Measurements from ENCODE around the gene COMMD1. TPM values are rescaled to one million over a fixed set of nuclear protein-coding genes. Genes with fewer than 3 reads are reported as not detected.

COMMD1 gene
- total RNA-seq, 2 experiments from 2014 or later: 21.5 to 23.9 TPM

DNA sequence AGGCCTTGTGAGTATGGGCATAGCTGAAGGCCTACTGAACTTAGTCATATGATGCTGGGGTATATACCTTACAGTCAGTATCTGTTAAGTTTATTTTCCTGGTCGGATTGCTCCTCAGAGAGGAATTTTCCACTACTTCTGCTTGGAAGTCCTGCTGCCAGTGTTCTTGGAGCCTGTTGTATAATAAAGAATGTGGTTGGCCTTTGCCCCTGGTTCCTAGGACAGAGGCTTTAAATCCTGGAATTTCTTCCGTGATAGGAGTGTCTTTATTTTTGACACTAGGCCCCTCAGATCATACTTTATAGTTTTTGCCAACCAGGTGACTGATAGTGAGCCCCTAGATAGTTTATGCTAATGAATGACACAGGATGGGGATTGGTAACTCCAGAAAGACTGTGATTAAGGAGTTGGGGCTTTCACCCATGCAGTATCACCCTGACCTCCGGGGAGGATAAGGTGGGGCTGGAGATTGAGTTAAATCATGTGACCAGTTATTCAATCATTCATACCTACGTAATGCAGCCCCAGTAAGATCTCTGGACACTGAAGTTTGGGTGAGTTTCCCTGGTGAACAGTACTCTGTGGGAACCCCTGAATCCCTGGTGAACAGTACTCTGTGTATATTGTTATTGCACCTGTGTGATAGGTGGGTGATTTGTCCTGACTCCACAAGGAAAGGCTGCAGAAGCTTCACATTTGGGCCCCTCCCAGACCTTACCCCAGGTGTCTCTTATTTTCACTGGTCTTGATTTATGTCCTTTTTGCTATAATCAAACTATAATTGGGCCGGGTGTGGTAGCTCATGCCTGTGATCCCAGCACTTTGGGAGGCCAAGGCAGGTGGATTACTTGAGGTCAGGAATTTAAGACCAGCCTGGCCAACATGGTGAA lies 56.9 kb downstream of the COMMD1 start:
- Mint-ChIP-seq H3K4me3 (no peak overlapping the region), H3K4me1 (peaks cover 9% of the 10 kb centered on the region), H3K27ac (no peak overlapping the region), H3K27me3 (no peaks in the 10 kb centered on the region), H3K9me3 (no peaks in the 10 kb centered on the region), H3K36me3 (peaks cover 3% of the 10 kb centered on the region)
- ATAC-seq (ENCODE audit: low read depth) (no peak), DNase-seq (no peak)
- POLR2A ChIA-PET: no interaction called here

DNA sequence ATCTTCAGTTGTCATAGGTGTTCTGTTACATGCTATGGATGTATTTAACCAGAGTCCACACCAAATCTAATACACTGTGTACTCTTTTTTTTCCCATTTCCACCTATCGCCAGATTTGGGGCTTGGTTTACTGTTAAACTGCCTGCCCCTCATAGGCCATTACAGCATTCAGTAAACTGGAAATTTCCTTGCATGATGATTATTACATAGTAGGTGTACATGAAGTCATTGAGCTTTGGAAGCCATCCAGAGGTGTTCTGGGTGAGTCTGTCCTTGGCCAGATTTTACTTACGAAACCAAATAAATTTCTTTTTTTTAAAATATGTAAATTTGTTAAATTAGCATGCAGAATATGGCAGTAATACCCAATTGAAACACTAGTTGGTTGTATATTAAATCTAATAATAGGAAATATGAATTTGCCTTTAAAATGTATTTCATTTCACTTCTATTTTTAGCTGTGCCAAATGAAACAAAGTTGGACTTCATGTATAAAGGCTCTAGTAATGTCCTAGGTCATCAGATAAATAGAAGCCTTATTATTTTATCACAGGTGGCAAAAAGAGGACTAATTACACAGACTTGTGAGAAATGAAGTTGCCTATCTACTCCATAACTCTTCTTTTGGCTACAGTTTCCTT lies 60.7 kb downstream of the COMMD1 start:
- Mint-ChIP-seq H3K27ac (no peak overlapping the region), H3K4me1 (no peaks in the 10 kb centered on the region), H3K36me3 (no peaks in the 10 kb centered on the region), H3K27me3 (no peaks in the 10 kb centered on the region), H3K4me3 (no peak overlapping the region), H3K9me3 (no peaks in the 10 kb centered on the region)
- ATAC-seq (ENCODE audit: low read depth) (no peak), DNase-seq (no peak)
- POLR2A ChIA-PET: no interaction called here

DNA sequence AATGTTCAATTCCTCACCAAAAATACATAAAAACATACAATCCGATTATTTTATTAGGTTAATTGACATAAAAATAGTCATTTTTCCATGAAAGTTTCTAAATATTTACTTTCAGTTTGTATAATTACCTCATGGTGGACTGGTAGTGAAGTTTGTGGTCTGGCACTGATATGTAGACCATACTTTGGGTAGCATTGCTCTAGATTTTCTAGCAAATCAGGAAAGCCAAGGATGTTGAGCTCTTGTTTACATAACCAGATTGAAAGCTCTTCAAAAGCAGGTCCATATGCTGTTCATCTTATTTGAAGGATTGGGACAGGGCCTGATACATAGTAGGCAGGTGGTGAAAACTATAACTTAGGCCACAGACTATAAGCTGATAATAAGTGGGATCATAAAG lies 61.8 kb downstream of the COMMD1 start:
- no peaks in the 10 kb centered on the region for H3K4me1 Mint-ChIP-seq
- H3K4me3 Mint-ChIP-seq: no peak overlapping the region
- POLR2A ChIA-PET: no interaction called here
- H3K27me3 Mint-ChIP-seq: no peaks in the 10 kb centered on the region
- ATAC-seq (ENCODE audit: low read depth) (no peak), DNase-seq (no peak)
- no peaks in the 10 kb centered on the region for H3K9me3 Mint-ChIP-seq
- H3K27ac Mint-ChIP-seq: no peak overlapping the region
- no peaks in the 10 kb centered on the region for H3K36me3 Mint-ChIP-seq

DNA sequence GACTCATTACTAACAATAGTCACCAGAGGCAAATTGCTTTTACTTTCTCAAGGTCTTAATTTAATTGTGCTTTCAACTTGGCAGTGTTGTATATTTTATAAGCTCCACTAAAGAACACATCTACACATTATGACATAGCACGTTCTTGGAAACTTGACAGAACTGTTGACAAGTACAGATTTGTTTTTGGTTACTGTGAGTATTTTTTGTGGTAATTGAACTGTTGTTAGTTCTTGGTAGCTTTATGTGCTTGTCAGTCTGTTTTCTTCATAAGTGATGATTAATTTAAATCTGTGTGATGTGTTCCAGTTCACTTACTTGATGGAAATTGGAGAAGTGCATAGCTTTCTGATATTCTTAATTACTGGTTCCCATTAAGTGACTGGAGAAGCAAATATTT lies 63.9 kb downstream of the COMMD1 start:
- Mint-ChIP-seq H3K27ac (no peak overlapping the region), H3K27me3 (no peaks in the 10 kb centered on the region), H3K36me3 (no peaks in the 10 kb centered on the region), H3K9me3 (no peaks in the 10 kb centered on the region), H3K4me3 (no peak overlapping the region), H3K4me1 (no peaks in the 10 kb centered on the region)
- POLR2A ChIA-PET: no interaction called here
- DNase-seq (no peak), ATAC-seq (ENCODE audit: low read depth) (no peak)

DNA sequence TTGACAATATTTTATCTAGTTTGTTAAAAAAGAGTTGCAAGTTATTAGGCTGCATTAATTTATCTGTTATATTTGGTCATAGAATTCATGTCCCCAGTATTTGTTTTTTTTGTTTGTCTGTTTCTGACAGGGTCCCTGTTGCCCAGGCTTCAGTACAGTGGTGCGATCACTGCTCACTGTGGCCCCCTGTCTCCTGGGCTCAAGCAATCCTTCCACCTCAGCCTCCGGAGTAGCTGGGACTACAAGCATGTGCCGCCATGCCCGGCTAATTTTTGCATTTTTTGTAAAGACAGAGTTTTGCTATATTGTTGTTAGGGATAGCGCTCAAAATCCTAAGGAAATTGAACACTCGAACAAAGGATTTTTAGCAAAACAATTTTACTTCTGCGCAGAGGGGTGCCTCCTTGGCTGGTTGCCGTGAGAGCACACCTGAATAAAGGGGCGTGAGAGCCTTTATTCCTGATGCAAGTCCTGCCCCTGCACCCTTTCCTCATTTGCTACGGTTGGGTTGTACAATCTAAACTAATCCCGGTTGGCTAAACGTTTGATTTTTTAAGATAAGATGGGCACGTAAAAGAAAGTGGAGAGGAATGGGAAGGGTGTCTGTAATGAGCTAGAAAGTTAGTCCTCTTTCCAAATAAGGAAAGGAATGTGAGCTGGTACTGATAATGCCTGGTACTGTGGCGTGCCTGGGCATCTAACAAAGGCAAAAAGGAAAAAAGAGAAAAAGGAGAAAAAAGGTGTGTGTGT lies 65.5 kb downstream of the COMMD1 start:
- POLR2A ChIA-PET: no interaction called here
- DNase-seq (no peak), ATAC-seq (ENCODE audit: low read depth) (no peak)
- Mint-ChIP-seq H3K36me3 (no peaks in the 10 kb centered on the region), H3K4me1 (no peaks in the 10 kb centered on the region), H3K4me3 (no peak overlapping the region), H3K9me3 (no peaks in the 10 kb centered on the region), H3K27me3 (no peaks in the 10 kb centered on the region), H3K27ac (no peak overlapping the region)

DNA sequence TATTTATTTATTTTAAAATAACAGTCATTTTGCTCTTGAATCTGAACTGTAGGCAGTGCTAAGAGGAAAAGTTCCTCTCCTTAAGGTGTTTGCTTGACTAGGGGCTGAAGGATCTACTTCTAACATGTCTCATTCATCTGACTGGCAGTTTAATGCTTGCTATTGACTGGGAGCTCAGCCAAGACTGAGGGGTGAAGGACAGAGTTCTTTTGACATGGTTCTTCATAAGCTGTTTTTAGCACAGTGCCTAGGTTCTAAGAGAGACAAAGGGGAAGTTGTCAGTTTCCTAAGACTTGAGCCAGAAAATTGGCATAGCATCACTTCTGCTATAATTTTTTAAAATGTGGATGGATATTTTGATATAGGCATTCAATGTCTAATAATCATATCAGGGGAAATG lies 73.0 kb downstream of the COMMD1 start:
- POLR2A ChIA-PET: no interaction called here
- Mint-ChIP-seq H3K27me3 (no peaks in the 10 kb centered on the region), H3K36me3 (peaks cover 9% of the 10 kb centered on the region), H3K9me3 (peaks cover 14% of the 10 kb centered on the region), H3K27ac (no peak overlapping the region), H3K4me3 (no peak overlapping the region), H3K4me1 (peaks cover 1% of the 10 kb centered on the region)
- ATAC-seq (ENCODE audit: low read depth) (no peak), DNase-seq (no peak)

DNA sequence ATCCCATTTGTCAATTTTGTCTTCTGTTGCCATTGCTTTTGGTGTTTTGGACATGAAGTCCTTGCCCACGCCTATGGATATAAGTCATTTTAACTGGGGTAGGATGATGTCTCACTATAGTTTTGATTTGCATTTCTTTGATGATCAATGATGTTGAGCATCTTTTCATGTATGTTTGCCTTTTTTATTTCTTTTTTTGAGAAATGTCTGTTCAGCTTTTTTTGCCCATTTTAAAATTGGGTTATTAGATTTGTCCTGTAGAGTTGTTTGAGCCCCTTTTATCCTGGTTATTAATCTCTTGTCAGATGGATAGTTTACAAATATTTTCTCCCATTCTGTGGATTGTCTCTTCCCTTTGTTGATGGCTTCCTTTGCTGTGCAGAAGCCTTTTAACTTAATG lies 75.3 kb downstream of the COMMD1 start:
- ATAC-seq (ENCODE audit: low read depth): no peak
- H3K27ac Mint-ChIP-seq: no peak overlapping the region
- POLR2A ChIA-PET: no interaction called here

DNA sequence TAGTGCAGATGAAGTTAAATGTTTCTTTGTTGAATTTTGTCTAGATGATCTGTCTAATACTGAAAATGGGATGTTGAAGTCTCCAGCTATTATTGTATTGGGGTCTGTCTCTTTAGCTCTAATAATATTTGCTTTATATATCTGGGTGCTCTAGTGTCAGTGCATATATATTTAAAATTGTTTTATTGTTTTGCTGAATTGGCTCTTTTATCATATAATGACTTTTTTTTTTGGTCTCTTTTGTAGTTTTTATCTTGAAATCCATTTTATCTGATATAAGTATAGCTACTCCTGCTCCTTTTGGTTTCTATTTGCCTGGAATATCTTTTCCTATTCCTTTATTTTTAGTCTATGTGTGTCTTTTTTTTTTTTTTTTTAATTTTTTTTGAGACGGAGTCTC lies 79.2 kb downstream of the COMMD1 start:
- H3K27me3 Mint-ChIP-seq: no peaks in the 10 kb centered on the region
- H3K36me3 Mint-ChIP-seq: peaks cover 13% of the 10 kb centered on the region
- ATAC-seq (ENCODE audit: low read depth): no peak
- DNase-seq: no peak
- peaks cover 1% of the 10 kb centered on the region for H3K4me1 Mint-ChIP-seq
- H3K9me3 Mint-ChIP-seq: peaks cover 14% of the 10 kb centered on the region
- no peak overlapping the region for H3K27ac Mint-ChIP-seq
- no peak overlapping the region for H3K4me3 Mint-ChIP-seq
- POLR2A ChIA-PET: no interaction called here

More for the DNA sequence above, 75.3 kb downstream of the COMMD1 start:
- Mint-ChIP-seq H3K9me3 (peaks cover 14% of the 10 kb centered on the region), H3K4me1 (peaks cover 1% of the 10 kb centered on the region), H3K4me3 (no peak overlapping the region), H3K36me3 (peaks cover 9% of the 10 kb centered on the region), H3K27me3 (no peaks in the 10 kb centered on the region)
- DNase-seq: no peak

DNA sequence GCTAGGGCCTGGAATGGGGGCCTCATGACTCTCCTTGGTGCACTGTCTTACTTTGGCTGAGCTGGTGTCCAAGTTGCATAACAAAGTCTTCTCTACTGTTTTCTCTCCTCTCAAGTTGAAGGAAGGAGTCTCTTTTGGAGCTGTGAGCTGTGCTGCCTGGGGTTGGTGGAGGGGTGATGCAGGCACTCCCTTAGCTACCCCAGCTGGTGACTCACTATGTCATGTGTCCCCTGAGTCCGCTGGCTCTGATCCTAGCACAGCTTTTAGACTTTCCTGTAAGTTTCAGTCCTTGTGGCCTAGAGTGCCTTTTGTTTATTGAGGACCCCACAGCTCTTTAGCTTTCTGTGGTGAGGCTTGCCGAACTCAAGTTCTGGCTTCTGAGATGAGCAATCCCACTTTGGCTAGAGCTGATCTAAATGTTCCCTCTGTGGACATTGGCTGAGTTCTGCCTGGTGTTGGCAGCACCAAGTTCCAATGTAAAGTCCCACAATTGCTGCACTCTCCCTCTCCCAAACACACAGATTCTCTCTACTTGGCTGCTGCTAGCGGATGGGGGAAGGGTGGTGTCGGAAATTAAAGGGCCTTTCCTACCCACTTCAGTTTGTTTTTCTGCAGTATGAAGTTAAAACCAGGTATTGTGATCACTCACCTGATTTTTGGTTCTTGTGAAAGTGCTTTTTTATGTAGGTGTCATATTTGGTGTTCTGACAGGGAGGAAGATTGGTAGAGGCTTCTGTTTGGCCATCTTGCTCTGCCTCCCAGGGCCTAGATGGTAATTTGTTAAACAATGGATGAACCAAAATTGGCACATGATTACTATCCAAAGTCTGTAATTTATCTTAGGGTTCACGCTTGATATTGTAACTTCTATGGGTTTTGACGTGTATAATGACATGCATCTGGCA lies 83.2 kb downstream of the COMMD1 start:
- Mint-ChIP-seq H3K27me3 (no peaks in the 10 kb centered on the region), H3K4me3 (no peak overlapping the region), H3K4me1 (peaks cover 3% of the 10 kb centered on the region), H3K27ac (peak overlapping the region; percentile 59), H3K36me3 (peaks cover 4% of the 10 kb centered on the region), H3K9me3 (no peaks in the 10 kb centered on the region)
- DNase-seq (no peak), ATAC-seq (ENCODE audit: low read depth) (no peak)
- POLR2A ChIA-PET: no interaction called here

DNA sequence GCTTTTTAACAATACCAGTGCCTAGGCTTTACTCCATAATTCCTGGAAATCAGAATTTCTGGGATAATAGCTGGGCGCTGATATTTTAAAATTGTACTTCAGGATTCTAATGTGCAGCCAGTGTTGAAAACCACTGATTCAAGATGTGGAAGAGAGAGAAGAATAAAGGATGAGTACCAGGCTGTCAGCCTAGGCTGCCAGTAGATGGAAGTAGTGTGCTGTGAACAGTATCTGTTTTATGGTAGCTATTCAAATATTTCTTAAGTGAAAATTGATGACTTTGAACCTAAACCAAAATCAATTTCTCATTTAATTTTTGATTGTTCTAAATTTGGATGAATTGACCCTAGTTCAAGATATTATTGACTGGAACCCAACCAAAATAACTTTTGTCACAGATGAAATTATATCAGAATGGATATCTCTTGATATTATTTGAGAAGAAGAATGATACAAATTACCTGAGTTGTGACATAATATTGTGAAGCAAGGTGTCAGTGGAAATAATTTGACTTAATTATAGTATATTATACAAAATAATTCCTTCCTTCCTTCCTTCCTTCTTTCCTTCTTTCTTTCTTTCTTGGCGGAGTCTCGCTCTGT lies 88.0 kb downstream of the COMMD1 start:
- Mint-ChIP-seq H3K36me3 (peaks cover under 1% of the 10 kb centered on the region), H3K4me3 (no peak overlapping the region), H3K27me3 (no peaks in the 10 kb centered on the region), H3K27ac (no peak overlapping the region), H3K9me3 (no peaks in the 10 kb centered on the region), H3K4me1 (peaks cover 8% of the 10 kb centered on the region)
- ATAC-seq (ENCODE audit: low read depth) (peak; percentile 66), DNase-seq (no peak)
- POLR2A ChIA-PET: no interaction called here

DNA sequence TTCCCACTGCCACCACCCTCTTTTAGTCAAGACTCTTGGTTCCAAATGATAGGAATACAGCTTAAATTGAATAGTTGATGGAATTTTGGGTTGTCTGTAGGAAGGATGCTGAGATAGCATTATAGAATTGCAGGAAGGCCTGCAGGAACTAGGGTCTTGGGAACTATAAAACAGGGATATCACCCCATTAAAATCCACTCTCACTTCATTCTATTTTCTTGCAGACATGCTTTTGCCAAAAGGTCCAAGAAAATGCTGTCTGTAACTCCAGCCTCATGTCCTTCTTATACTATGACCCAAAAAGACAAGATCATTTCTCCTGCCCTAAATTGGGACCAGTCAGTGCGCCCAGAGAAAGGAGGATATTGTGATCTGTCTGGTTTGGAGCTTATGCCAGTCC lies 89.1 kb downstream of the COMMD1 start:
- Mint-ChIP-seq H3K36me3 (no peaks in the 10 kb centered on the region), H3K4me3 (no peak overlapping the region)

DNA sequence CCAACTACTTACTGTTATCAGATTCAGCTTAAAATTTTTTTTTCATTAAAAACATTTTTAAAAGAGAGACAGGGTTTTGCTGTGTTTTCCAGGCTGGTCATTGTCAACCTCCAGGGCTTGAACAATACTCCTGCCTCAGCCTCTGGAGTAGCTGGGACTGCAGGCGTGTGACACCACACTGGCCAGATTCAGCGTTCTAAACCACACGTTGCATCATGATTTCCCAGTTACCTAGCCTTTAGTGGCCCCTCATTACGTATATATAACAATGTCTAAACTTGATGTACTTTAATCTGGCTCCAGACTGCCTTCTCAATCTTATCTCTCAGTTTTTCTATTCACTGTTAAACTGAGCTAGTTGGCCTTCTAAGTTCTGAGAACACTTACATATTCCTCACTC lies 89.6 kb downstream of the COMMD1 start:
- DNase-seq (no peak), ATAC-seq (ENCODE audit: low read depth) (no peak)
- no peaks in the 10 kb centered on the region for H3K9me3 Mint-ChIP-seq
- H3K4me1 Mint-ChIP-seq: peaks cover 8% of the 10 kb centered on the region
- H3K4me3 Mint-ChIP-seq: no peak overlapping the region
- POLR2A ChIA-PET: interaction anchor here (1.2 kb wide), 1 partner anchor 201 kb away, joined by 3 read pairs; the partner anchor contains the start of gene B3GNT2
- H3K27ac Mint-ChIP-seq: no peak overlapping the region
- H3K27me3 Mint-ChIP-seq: no peaks in the 10 kb centered on the region
- H3K36me3 Mint-ChIP-seq: no peaks in the 10 kb centered on the region

More for the DNA sequence above, 89.1 kb downstream of the COMMD1 start:
- DNase-seq (no peak), ATAC-seq (ENCODE audit: low read depth) (no peak)
- H3K4me1 Mint-ChIP-seq: peaks cover 8% of the 10 kb centered on the region
- POLR2A ChIA-PET: no interaction called here
- no peak overlapping the region for H3K27ac Mint-ChIP-seq
- no peaks in the 10 kb centered on the region for H3K27me3 Mint-ChIP-seq
- H3K9me3 Mint-ChIP-seq: no peaks in the 10 kb centered on the region
